ENCODE results near the gene KRT26.

GRCh38 chr17:40779181-40779909 lies 7.3 kb upstream of the KRT26 start:
- no peak for TF ChIP-seq POLR2A (IDR thresholded peaks at IDR 0.05)
- no peak for TF ChIP-seq CTCF (IDR thresholded peaks at IDR 0.05 in 4 of 5, conservative IDR thresholded peaks at IDR 0.05 in 1 of 5)
